Posterior cingulate gyrus (tissue), 11 donors: Measurements from ENCODE around the gene TVP23A.
"Not testable (repeated sequence)": the region's sequence is repeated elsewhere in the genome, so short reads cannot be mapped to it uniquely, and the experiment has no call there.

Source experiments
- DNase-seq, 10 donors: peaks; one replicate each; pipeline versions ENCODE4 v3.0.0 to v3.0.0-alpha.2; 2020 to 2021; ENCODE audit warnings: mixed read lengths in 3 of 10
- intact Hi-C: fragments of 100-400 bp; cut with DNase I; formaldehyde crosslinking; loops from one replicate; pipeline ENCODE4 v1.15.1; 2023

TVP23A gene

GRCh38 chr16:10753670-10754069, 64.9 kb downstream of the TVP23A start:
- peak in 1 of 10 donors; percentile 71 for DNase-seq
- intact Hi-C loops: loop anchor here (5.0 kb wide), 1 partner anchor 169 kb away; no protein-coding TSS in a partner anchor

GRCh38 chr16:10752843-10753523, 65.6 kb downstream of the TVP23A start:
- peak in 4 of 10 donors; percentile 15 to 87 (median 60) for DNase-seq
- intact Hi-C loops: loop anchor here (5.0 kb wide), 1 partner anchor 169 kb away; no protein-coding TSS in a partner anchor

- intact Hi-C loops: loop anchor here (5.0 kb wide), 1 partner anchor 171 kb away; no protein-coding TSS in a partner anchor
- DNase-seq: peak in 1 of 10 donors; percentile 60
Observed at GRCh38 chr16:10751291-10751697, 67.3 kb downstream of the TVP23A start.

- intact Hi-C loops: loop anchor here (5.0 kb wide), 1 partner anchor 172 kb away; no protein-coding TSS in a partner anchor
- DNase-seq: peak in 1 of 10 donors; percentile 33
Observed at GRCh38 chr16:10750793-10751192, 67.8 kb downstream of the TVP23A start.

- DNase-seq: peak in 1 of 10 donors; percentile 20
- intact Hi-C loops: no loop called here
Observed at GRCh38 chr16:10745841-10746240, 72.8 kb downstream of the TVP23A start.

DNA sequence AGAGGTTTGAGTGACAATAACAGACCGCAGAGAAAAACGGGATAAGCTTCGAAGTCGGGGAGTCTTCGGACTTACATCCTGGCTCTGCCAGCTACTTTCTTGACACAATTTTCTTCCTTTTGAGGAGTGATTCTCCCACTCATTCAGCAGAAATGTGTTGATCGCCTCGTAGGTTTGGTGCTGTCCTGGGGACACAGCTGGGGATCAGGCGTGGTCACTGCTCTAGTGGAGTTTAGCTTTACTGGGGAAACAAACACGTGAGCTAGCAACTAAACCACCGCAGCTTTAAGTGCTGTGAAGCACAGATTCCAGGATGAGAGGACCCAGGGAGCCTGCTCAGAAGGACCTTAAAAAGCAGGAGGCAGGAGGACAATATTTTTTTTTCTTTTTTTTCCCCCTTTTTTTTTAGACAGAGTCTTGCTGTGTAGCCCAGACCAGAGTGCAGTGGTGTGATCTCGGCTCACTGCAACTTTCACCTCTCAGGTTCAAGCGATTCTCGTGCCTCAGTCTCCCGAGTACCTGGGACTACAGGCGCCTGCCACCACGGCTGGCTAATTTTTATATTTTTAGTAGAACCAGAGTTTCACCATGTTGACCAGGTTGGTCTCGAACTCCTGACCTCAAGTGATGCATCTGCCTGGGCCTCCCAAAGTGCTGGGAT, 74.1 kb downstream of the TVP23A start:
- DNase-seq: no peak
- intact Hi-C loops: loop anchor here (5.0 kb wide), 1 partner anchor 173 kb away; no protein-coding TSS in a partner anchor

- intact Hi-C loops: loop anchor here (5.0 kb wide), 1 partner anchor 174 kb away; no protein-coding TSS in a partner anchor
- DNase-seq: peak; percentile 99 to 100 (median 100)
Observed at GRCh38 chr16:10743610-10744369, 74.8 kb downstream of the TVP23A start, which contains the start of gene NUBP1. NUBP1 (plus strand) TSS chr16:10743842; CDS start chr16:10743864, 22 bp downstream.

DNA sequence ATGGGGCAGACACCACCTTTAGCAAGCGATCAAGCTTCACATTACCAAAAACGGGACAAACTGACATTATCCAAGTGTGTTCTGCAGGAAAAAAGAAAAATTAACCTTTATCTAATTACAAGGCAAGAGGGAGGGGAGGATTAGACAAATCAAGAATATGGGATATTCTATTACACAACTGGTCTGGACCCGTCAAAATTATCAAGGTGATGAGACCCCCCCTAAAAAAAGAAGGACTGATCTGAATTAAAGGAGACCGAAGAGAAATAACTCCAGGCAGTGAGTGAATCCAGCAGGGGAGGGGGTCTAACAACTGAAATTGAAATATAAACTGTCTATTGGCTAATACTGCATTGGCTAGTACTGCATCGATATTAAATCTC, 75.4 kb downstream of the TVP23A start:
- intact Hi-C loops: loop anchor here (5.0 kb wide), 1 partner anchor 174 kb away; no protein-coding TSS in a partner anchor
- no peak for DNase-seq

GRCh38 chr16:10741844-10742243, 76.8 kb downstream of the TVP23A start:
- DNase-seq: peak in 1 of 10 donors; percentile 44
- intact Hi-C loops: loop anchor here (5.0 kb wide), 1 partner anchor 175 kb away; no protein-coding TSS in a partner anchor

DNA sequence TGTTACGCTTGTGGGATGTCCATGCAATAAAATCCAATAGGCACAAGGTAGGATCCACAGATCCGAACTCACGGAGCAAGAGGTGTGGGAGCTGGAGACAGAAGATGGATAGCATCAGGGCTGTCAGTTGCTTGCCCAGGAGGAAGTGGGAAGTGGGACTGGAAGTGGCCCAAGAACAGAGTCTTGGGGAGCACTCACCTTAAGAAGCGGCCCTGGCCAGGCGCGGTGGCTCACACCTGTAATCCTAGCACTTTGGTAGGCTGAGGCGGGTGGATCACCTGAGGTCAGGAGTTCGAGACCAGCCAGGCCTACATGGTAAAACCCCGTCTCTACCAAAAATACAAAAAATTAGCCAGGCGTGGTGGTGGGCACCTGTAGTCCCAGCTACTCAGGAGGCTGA, 77.3 kb downstream of the TVP23A start:
- not testable (repeated sequence) for DNase-seq
- intact Hi-C loops: loop anchor here (5.0 kb wide), 1 partner anchor 176 kb away; no protein-coding TSS in a partner anchor

- intact Hi-C loops: loop anchor here (5.0 kb wide), 1 partner anchor 176 kb away; no protein-coding TSS in a partner anchor
Observed at GRCh38 chr16:10740845-10741208, 77.8 kb downstream of the TVP23A start.

GRCh38 chr16:10740000-10740844, 78.4 kb downstream of the TVP23A start:
- intact Hi-C loops: loop anchor here (5.0 kb wide), 1 partner anchor 177 kb away; no protein-coding TSS in a partner anchor
- no peak for DNase-seq

More at GRCh38 chr16:10740845-10741208, 77.8 kb downstream of the TVP23A start:
- DNase-seq: no peak

DNA sequence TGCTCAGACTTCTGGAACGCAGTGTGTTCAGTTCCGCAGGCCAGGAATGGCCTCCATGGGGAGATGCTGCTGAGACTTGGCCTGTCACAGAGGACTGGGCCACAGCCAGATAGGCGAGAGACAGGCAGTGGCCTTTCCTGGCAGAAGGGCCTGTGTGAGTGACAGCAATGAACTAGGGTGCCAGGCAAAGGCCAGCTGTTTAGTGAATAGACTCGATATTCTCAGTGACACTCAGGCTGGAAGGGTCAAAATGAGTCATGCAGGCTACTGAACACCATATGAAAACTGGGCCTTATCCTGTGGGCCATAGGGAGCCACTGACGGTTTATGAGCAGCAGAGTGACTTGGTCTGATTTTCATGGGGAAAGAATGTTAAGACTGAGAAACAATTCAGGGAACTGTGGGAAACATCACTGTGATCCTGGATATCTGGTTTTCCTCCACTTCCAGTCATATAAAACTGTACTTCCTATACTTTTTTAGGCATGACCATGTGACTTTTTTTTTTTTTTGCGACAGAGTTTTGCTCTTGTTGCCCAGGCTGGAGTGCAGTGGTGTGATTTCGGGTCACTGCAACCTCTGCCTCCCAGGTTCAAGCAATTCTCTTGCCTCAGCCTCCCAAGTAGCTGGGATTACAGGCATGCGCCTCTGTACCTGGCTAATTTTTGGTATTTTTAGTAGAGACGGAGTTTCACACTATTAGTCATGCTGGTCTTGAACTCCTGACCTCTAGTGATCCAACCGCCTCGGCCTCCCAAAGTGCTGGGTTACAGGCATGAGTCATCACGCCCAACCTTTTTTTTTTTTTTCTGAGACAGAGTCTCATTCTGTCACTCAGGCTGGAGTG, 80.1 kb downstream of the TVP23A start:
- intact Hi-C loops: no loop called here
- DNase-seq: peak; percentile 45 to 96 (median 74)

GRCh38 chr16:10737068-10737625, 81.4 kb downstream of the TVP23A start:
- DNase-seq: peak in 6 of 10 donors; percentile 22 to 69 (median 59)
- intact Hi-C loops: loop anchor here (2.0 kb wide), 2 partner anchors 222 to 480 kb away; no protein-coding TSS in a partner anchor

GRCh38 chr16:10731790-10732189, 86.8 kb downstream of the TVP23A start:
- DNase-seq: no peak
- intact Hi-C loops: no loop called here

DNA sequence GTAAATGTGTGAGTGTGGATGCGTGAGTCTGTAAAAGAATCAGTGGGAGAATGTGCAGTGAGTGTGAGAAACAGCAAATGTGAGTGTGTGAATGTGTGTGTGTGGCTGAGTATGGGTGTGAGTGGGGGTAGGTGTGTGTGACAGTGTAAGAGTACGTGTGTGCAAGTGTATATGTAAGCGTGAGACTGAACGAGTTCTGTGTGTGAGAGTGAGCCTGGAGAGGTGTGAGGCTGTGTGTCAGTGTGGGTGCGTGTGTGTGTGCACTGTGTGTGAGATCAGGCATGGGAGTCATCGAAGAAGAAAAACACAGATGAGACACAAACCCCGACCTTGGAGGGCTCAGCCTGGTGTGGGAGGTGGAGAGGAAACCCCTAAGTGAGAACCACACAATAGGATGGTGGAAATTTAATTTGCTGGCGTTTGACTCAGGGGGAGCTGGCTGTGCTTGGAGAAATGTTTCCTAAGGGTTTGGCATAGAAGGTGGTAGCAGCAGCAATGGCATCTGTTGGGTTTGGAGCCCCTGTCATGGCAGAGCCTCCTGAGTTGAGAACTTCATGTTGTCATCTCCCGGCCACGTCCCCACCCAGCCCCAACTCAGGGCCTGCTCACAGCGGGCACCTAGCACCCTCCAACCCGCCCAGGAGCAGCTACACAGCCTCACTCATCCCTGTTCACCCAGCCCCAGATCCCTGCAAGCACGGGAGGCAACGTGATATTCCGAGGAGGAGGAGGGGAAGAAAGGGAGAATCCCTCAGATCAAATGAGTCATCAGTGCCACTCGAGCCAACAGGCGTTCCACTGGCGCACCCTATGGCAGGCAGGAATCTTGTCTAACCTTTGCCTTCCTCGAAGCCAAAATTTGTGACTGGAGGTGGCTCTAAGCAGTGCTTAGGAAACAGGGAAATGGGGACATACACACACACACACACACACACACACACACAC, 89.2 kb downstream of the TVP23A start:
- peak in 4 of 10 donors; percentile 36 to 85 (median 58) for DNase-seq
- intact Hi-C loops: no loop called here
